GM19043 (cell line): ENCODE results near the gene MMP21.

Experiments
- ATAC-seq: cut with Tn5 transposase; IDR thresholded peaks from one replicate; pipeline ENCODE4 v1.9.1; 2021; ENCODE audit warnings: low read depth; ENCODE audit not compliant: unreplicated experiment

The MMP21 gene

DNA sequence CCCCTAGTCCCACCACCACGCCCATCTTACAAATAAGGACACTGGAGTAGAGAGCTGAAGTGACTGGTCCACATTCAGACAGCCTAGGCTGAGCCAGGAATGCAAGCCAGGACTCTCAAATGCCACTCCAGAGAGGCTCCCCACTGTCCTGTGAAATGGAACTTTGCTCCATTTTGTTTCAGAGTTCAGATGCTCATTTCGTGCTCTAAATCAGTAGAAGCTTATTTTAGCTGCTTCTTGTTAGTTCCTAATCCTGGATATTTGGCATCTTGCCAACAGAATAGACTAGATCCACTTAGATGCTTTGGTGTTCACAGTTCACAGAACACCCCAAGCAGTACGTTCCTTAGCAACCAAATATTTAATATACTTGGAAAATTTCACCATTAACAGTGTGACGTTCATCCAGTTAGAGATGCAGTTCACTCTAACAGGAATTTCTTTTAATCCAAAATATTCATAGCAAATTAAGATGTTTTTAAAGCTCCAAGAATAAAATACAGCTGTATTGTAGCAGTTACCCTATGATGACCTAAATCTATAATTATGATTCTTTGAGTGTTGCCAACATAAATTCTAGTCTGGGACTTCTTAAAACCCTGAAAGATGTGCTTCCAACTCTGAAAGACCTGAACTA, 7.3 kb downstream of the MMP21 start:
- ATAC-seq = no peak

DNA sequence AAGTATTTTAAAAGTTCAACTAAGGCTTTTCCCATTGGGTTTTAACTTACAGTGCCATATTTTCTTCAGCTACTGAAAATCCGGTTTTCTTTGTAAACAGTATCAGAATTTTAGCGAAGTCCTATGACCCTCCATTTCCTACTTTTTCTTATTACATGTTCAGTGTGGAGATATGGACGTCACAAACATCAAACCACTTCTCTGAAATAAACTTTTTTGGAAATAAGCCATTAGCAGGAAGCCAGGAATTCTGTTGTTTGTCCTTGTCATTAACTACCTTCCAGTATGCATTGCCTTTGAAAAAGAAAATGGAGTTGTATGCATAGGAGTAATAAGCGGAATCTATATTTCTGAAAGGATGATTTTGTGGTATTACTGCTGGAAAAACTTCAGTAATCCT, 9.1 kb downstream of the MMP21 start:
- no peak for ATAC-seq

DNA sequence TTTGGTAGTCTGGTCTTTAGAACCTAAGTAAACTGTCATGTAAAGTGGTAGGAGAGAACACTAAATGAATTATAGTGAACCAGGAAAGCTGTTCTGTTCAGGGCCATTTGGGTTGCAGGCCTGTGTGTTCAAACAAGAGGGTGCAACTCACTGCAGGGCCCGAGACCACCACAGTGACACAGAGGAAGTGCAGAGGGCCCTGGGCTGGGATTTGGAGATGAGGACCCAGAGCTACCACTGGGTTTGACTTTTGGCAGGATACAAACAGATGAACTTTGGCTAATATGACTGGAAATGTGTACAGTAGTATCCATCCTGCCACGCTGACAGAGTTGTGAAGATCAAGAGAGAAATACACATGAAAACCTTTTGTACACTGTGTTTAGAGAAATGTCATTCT, 9.8 kb downstream of the MMP21 start:
- no peak for ATAC-seq

DNA sequence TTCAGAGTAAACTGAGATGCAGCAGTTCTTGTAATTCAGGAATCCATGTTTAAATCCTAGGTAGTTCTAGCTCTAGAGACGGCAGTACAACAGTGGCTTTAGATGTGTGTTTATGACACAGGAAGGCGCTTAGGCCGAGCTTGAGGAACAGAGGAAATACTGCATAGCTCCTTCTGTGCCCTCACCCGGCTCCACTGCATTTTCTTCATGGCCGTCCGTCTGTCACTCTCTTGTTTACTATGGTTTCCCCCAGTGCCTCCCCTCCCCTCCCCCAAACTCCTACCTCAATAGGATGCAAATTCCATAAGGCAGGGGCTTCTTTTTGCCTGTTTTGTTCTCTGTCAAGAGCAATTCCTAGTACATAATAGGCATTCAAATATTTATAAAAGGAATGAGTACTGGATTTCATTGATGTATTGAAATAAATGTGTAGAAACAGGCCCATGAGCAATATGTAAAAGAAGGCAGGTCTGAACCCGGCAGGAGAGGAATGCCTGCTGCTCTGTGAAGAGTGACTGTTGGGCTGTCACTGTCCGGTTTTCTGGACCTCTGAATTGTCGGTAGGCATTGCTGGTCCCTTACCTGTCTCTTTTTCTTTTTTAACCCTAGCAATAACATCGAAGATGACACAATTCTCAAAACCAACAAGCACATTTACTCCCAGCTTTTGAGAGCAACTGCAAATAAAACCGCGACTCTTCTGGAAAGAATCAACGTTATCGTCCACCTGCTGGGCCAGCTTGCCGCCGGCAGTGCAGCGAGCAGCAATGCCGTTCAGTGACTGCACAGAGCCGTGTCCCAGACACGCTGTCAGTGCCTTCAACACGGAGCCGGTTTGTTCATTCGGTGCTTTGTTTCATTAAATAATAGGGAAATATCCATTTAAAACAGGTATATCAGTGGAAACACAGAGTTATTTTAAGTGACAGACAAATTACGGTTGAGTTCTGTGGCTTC, 12.7 kb downstream of the MMP21 start:
- ATAC-seq = no peak

DNA sequence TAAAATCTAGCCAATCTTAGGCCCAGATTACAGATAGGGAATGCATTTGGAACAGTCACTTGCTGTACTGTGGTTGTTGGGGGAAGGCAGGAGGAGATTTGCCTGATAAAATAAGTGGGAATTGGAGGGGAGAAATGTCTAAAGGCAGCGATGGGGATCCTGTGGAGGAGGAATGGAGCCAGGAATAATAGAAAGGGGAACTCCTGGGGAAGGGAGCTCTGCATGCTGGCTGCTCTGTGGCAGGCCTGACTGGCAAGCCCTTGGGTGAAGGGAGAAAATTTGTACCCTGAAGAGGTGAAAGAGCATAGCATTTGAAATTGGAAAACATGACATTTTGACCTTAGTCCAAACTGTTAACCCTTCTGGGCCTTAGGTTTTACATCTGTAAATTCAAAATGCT, 13.7 kb downstream of the MMP21 start:
- no peak for ATAC-seq

DNA sequence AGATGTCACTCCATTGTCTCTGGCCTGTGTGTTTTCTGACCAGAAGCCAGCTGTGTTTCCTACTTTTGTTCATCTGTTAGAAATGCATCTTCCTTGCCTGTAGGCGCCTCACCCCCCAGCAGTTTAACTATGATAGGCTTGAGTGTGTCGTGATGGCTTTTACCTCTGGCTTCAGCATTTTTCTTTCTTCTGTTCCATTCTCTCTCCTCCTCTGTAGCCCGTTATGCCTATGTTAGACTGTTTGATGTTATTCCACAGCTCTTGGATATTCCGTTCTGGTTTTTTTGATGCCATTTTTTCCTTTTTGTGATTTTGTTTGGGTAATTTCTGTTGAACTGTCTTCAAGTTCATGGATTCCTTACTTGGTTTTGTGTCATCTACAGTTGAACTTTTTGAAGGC, 17.9 kb downstream of the MMP21 start:
- ATAC-seq = no peak

DNA sequence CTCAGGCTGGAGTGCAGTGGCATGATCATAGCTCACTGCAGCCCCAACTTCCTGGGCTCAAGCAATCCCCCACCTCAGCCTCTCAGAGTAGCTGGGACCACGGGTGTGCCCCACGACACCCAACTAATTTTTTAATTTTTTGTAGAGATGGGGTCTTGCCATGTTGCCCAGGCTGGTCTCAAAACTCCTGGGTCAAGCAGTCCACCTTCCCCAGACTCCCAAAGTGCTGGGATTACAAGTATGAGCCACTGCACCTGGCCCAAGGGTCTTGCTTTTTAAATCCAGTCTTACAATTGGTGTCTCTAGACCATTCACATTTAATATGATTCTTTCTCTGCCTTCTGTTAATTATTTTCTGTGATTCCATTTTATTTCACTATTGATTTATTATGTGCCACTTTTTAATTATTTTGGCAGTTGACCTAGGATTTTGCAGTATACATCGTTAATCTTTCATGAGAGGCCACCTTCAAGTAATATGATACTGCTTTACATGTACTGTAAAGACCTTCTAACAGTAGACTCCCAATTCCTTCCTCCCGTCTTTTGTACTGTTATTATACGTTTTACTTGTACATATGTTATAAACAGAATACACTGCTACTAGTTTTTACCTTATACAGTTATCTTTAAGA, 18.7 kb downstream of the MMP21 start:
- no peak for ATAC-seq

DNA sequence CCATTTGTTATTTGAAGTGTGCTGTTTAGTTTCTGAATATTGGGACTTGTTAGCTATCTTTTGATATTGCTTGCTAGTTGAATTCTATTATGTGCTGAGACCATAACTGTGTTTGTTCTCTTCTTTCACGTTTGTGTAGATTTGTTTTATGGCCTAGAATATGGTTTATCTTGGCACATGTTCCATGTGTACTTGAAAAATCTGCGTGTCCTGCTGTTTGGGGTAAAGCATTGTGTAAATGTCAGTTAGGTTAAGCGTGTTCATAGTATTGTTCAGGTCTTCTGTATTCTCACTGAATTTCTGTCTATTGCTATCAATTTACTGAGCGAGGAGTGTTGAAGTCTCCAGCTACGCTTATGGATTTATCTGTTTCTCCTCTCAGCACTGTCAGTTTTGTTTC, 19.4 kb downstream of the MMP21 start:
- ATAC-seq = no peak

DNA sequence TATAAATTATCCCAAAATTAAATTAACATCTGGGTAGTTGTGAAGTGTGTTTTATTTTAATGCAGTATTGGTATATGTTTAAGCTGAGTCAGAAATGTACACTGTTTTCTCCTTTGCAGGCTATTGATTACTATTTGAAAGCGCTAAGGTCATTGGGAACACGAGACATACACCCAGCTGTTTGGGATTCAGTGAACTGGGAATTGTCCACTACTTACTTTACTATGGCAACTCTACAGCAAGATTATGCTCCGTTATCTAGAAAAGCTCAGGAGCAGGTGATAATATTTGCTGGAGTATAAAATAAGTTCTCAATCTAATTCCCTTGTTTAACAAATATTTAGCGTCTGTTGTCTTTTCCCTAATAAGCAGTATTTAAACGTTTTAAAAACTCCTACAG, 28.2 kb downstream of the MMP21 start:
- ATAC-seq = no peak

DNA sequence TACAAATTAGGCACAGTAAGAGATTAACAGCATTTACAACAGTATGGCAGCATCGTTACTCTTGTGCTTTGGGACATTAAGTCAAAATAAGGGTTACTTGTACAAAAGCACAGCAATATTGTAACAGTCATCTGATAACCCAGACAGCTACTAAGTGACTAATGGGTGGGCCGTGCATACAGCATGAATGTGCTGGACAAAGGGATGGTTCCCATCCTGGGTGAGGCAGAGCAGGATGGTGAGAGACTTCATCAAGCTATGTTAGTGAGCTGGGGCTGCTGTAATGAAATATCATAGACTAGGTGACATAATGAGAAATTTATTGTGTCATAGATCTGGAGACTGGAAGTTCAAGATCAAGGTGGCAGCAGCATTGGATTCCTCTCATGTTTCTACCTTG, 30.7 kb downstream of the MMP21 start:
- no peak for ATAC-seq

DNA sequence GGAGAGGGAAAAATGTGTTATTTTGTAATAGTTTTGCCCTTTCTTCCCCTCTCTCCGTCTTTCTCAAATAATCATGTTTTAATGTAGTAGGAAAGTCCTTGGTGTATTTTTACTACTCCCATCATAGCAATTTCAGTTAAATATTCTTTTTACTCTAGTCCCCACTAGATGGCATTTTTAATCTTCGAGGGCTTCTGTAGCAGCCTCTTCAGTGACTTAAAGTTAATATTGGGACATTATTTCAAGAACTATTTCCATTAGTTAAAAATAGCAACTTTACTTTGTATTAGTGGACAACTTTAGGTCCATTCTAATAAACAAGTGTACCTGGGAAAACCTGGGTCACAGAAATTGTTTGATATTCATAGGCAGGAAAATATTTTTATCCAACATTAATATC, 33.2 kb downstream of the MMP21 start:
- ATAC-seq = no peak

DNA sequence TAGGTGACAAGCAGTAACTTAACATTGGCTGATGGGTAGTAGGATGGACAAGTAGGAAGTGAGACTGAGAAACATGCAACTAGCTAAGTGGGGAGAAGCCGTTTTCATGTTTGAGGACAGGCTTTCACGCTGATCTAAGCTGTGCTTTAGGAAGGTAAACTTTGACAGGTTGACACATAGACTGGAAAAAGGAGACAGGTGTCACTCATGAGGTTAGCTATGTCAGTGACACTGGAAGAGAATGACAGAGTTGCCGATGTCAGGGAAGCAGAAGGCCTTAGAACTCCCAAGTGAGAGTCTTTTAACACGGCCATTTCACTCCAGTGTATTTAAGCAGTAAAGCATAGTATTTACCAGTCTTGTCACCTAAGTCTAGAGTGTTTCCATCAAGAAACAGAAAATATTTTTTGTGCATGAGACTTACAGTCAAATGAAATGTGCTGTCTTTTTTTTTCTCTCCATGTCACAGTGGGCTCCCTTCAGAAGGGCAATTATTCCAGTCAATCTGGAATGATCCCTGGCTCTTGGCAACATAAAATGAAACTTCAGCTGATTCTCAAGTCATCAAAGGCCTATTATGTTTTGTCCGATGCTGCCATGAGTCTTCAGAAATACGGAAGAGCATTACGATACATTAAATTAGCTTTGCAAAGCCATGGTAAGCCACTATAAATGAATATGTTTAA, 35.5 kb downstream of the MMP21 start:
- ATAC-seq = no peak

DNA sequence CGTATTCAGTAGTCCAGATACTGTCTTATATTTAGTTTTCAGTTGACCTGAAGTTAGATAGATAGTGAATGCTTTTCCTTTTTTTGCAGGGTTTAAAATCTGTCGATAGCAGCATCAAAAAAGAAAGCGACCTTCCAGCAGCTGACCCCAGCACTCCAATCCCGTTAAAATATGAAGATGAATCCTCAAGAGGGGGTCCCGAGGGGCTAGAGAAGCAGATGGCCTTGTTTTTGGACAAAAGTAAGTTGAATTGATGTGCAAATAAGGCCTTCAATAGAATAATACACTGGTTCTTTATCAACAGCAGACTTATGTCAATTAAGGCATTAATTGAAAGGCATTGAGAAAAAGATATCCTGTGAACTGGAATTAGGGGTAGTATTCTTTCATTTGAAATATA, 37.4 kb downstream of the MMP21 start:
- no peak for ATAC-seq

DNA sequence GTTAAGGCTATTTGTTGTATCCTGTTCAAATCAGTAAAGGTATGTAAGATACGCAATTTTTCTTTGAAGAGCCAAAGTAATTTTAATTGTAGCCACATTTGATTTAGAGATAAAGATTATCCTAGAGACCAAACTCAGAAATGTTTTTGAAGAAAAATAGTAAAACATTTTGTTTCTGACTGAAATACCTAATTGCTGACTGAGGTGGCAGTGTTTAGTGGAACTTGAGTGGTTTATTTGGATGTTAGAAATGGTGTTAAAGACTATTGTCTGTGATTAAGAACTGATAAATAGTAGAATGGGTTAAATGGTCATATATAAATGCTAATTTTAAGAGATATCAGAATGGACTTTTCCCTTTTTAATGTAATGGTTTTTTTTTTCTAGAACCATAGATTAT, 40.8 kb downstream of the MMP21 start:
- ATAC-seq = no peak

DNA sequence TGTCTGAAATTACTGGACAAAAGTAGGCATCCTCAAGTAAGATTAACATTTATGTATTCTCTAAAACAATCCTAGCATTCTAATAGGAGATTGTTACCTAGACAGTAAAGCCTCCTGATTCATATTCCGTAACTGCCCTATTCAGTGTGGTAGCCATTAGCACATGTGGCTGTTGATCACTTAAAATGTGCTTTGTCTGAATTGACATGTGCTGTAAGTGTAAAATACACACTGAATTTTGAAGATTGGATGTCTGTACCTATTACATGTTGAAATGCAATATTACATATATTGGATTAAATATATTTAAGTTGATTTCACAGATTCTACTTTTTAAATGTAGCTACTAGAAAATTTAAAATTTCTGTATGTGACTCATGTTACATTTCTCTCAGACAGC, 41.5 kb downstream of the MMP21 start:
- ATAC-seq = no peak

DNA sequence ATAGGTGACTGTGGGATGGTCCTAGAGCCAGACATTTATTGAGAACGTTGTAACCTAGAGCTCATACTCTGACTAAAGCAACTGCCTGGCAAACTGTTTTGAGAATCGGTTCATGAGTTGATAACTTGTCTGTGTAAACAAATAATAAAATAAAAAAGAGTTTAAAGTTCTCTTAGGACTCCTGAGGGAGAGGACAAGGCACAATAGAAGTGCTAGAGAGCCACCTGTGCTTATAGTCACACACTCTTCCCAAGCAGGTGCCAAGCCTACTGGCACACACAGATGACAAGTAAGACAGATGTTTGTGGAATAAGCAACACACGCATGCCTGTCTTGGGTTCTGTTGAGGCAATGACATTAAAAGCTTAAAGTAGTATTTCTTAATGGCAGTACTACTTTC, 48.2 kb downstream of the MMP21 start:
- no peak for ATAC-seq

DNA sequence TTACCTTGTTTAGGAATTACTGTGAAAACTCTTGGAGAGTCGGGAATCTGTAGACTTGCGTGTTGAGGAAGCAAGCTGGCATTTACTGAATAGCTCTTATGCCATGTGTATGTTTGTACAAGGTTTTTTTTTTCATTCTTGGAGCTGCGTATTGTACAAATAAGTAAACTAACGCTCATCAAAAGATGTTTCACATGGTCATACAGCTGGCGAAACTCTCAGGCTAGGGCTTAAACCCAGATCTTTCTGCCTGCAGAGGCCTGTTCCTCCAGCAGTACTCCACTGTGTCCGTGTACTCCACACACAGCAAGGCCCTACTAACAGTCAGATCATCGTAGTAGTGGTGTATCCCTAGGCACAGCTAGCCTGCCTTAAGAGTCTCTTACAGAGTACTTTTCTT, 48.7 kb downstream of the MMP21 start:
- ATAC-seq = no peak

DNA sequence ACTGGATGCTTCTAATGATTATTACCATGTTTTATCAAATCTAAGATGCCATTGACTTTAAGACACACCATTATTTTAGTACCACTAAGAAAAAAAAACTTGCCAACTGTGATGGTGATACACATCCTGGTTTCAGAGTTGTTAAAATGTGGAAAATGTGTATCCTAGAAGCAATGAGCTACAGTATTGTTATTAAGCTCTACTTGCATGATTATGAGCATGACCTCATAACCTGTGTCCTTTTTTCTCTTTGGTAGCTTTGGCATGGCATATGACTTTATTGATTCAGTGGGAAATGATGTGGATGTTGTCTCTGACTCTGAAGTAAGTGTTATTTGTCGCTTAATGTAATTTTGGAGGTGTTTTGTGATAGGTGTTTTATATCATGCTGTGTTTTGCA, 52.8 kb downstream of the MMP21 start:
- no peak for ATAC-seq

DNA sequence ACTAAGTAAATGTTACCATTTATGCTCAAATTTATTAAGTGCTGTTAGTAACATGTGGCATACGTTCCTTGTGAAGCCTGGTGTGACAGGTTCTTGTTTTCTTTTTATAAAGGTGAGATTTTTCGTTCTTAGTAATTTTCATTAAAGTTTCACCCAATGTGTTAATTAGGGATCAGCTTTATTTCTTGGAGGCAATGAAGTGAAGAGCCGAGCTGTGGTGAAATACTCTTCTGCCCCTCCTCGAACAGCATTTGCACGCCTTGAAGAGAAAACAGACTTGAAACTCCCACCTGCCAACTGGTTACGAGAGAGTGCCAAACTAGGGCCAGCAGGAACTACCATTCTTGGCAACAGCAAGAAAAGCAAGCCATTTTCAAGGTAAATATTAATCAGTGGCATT, 54.6 kb downstream of the MMP21 start:
- ATAC-seq = peak; percentile 52

DNA sequence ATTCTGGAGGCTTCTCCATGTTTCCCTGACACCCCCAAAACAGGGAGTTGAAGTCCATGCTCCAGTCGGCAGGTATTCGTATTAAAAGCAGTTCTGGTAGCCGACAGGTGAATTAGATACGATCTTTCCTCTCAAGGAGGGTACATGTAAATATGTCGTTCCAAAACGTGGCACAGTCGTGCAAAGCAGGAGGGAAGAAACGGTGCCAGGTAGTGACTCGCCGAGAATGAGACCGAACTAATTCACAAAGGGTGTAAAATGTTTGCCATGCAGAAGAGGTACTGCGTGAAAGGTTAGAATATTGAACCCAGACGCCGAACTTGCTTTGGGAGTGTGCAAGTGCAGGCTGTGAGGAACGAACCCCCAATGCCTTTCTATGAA, 55.6 kb downstream of the MMP21 start:
- ATAC-seq = no peak
